Activated naive CD8-positive, alpha-beta T cell treated with anti-CD3 and anti-CD28 coated beads for 36 hours (primary cell): ENCODE measurements around the gene MMP1. TPM values are rescaled to one million over a fixed set of nuclear protein-coding genes. Genes with fewer than 3 reads are reported as not detected.

Source experiments
- DNase-seq: peaks from one replicate; pipeline ENCODE4 v3.0.0; 2021
- H3K27ac Mint-ChIP-seq: one replicate; pipeline ENCODE4 v1.8.0; 2022; ENCODE audit warnings: mild to moderate bottlenecking, moderate library complexity, mixed read lengths
- H3K27me3 Mint-ChIP-seq: one replicate; pipeline ENCODE4 v1.8.0; 2022; ENCODE audit warnings: mild to moderate bottlenecking, mixed read lengths
- H3K36me3 Mint-ChIP-seq: one replicate; pipeline ENCODE4 v1.8.0; 2021; ENCODE audit warnings: mild to moderate bottlenecking, mixed read lengths
- H3K4me1 Mint-ChIP-seq: one replicate; pipeline ENCODE4 v1.8.0; 2021; ENCODE audit warnings: mixed read lengths
- H3K4me3 Mint-ChIP-seq: one replicate; pipeline ENCODE4 v1.8.0; 2022; ENCODE audit warnings: mild to moderate bottlenecking, moderate library complexity, mixed read lengths
- H3K9me3 Mint-ChIP-seq: one replicate; pipeline ENCODE4 v1.8.0; 2022; ENCODE audit warnings: mixed read lengths
- total RNA-seq, 2 experiments: library from RNA; stranded (reverse); gene quantifications; one replicate each; pipeline ENCODE4 v1.2.3, GENCODE V29; 2021

MMP1 gene
- total RNA-seq, 2 experiments from 2014 or later = not detected

- Mint-ChIP-seq H3K27me3 (peaks cover 7% of the 10 kb centered on the region), H3K4me1 (no peaks in the 10 kb centered on the region), H3K4me3 (no peak overlapping the region), H3K9me3 (no peaks in the 10 kb centered on the region), H3K36me3 (no peaks in the 10 kb centered on the region), H3K27ac (no peak overlapping the region)
- no peak for DNase-seq
These were observed 9.5 kb downstream of the MMP1 start for GRCh38 chr11:102788334-102788995.

DNA sequence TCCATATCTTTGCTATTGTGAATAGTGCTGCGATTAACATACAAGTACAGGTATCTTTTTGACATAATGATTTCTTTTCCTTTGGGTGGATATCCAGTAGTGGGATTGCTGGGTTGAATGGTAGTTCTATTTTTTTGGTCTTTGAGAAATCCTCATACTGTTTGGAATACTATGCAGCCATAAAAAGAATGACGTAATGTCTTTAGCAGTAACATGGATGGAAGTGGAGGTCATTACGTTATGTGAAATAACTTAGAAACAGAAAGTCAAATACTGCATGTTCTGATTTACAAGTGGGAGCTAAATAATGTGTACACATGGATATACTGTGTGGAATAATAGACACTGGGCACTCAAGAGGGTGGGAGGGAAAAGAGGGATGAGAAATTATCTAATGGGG lies 13.6 kb downstream of the MMP1 start:
- peaks cover 17% of the 10 kb centered on the region for H3K27me3 Mint-ChIP-seq
- no peak overlapping the region for H3K27ac Mint-ChIP-seq
- H3K4me1 Mint-ChIP-seq = no peaks in the 10 kb centered on the region
- DNase-seq = no peak
- no peaks in the 10 kb centered on the region for H3K9me3 Mint-ChIP-seq
- H3K36me3 Mint-ChIP-seq = no peaks in the 10 kb centered on the region
- H3K4me3 Mint-ChIP-seq = no peak overlapping the region

DNA sequence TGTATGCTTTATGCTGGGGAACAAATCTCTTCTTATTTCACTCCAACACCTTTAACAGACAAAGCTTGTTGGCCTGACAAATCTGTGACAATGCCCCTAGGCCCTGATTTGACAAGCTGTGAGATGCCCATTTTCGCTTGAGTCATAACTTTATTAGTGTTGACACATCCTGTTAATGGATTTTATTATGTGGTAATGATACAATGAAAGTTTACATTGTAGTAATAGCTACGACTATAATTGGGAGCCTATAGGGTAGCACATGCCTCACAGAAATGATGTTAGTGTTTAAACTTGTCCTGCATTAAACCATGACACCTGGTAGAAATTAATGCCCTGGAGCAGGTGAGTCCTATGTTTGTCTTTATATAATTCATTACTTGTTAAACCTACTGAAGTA lies 14.2 kb downstream of the MMP1 start:
- Mint-ChIP-seq H3K4me1 (no peaks in the 10 kb centered on the region), H3K9me3 (no peaks in the 10 kb centered on the region)

GRCh38 chr11:102783016-102783415 lies 14.9 kb downstream of the MMP1 start:
- no peaks in the 10 kb centered on the region for H3K4me1 Mint-ChIP-seq

More for the DNA sequence above, 14.2 kb downstream of the MMP1 start:
- Mint-ChIP-seq H3K4me3 (no peak overlapping the region), H3K27me3 (peaks cover 15% of the 10 kb centered on the region), H3K27ac (no peak overlapping the region), H3K36me3 (no peaks in the 10 kb centered on the region)
- no peak for DNase-seq

DNA sequence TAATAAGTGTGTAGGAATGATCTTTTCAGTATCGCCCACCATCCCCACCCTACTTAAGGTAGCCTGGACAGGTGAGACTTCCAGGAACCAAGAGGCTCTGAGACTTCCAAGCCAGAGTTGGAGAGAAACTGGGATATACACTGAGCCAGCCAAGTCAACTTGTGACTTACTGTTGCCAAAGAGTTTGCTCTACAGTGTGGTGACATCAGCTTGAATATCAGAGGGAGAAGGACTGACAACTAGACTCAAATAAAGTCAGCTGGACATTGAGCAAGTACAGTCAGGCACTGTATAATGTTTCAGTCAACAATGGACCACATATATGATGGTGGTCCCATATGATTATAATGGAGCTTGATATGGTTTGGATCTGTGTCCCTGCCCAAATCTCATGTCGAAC lies 16.3 kb downstream of the MMP1 start:
- Mint-ChIP-seq H3K27me3 (peaks cover 19% of the 10 kb centered on the region), H3K9me3 (no peaks in the 10 kb centered on the region), H3K27ac (no peak overlapping the region), H3K4me3 (no peak overlapping the region), H3K4me1 (no peaks in the 10 kb centered on the region), H3K36me3 (no peaks in the 10 kb centered on the region)
- no peak for DNase-seq

More at GRCh38 chr11:102783016-102783415, 14.9 kb downstream of the MMP1 start:
- Mint-ChIP-seq H3K27me3 (peaks cover 19% of the 10 kb centered on the region), H3K27ac (no peak overlapping the region), H3K36me3 (no peaks in the 10 kb centered on the region), H3K4me3 (no peak overlapping the region), H3K9me3 (no peaks in the 10 kb centered on the region)
- DNase-seq = no peak

DNA sequence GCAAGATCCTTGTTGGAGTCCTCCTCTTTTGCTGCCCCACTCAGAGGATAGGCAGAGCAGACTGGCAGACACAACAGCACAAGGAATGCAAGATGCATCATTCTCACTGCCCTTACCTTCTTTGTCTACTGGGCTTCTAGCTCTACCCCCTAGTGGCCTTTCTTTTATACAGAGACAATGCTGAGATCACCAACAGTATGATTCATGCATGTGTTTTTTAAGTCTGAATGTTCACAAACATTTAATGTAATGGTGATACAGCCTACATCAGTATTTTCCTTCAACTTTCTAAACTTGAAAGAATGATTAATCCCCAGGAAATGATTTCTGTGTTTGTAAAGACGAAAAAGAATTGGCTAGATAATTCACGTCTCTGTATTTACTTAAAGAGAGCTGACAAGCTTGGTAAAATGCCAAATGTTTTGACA lies 17.5 kb downstream of the MMP1 start, which contains the start of gene MMP10:
Gene MMP10, minus strand, starts transcription at position 138 of the 428 bp plus-strand sequence. Its CDS starts 37 bp downstream, at position 101.
- no peak for DNase-seq
- H3K27ac Mint-ChIP-seq = no peak within 1 kb of the TSS
- H3K36me3 Mint-ChIP-seq = no peaks in the 10 kb centered on the region
- no peaks in the 10 kb centered on the region for H3K4me1 Mint-ChIP-seq
- H3K4me3 Mint-ChIP-seq = no peak within 1 kb of the TSS
- peaks cover 16% of the 10 kb centered on the region for H3K27me3 Mint-ChIP-seq
- no peaks in the 10 kb centered on the region for H3K9me3 Mint-ChIP-seq

- peaks cover 16% of the 10 kb centered on the region for H3K27me3 Mint-ChIP-seq
- H3K4me3 Mint-ChIP-seq = no peak overlapping the region
- H3K4me1 Mint-ChIP-seq = no peaks in the 10 kb centered on the region
- H3K27ac Mint-ChIP-seq = no peak overlapping the region
- H3K9me3 Mint-ChIP-seq = no peaks in the 10 kb centered on the region
- DNase-seq = no peak
- H3K36me3 Mint-ChIP-seq = no peaks in the 10 kb centered on the region
These were observed 21.5 kb downstream of the MMP1 start for GRCh38 chr11:102776454-102776853.

DNA sequence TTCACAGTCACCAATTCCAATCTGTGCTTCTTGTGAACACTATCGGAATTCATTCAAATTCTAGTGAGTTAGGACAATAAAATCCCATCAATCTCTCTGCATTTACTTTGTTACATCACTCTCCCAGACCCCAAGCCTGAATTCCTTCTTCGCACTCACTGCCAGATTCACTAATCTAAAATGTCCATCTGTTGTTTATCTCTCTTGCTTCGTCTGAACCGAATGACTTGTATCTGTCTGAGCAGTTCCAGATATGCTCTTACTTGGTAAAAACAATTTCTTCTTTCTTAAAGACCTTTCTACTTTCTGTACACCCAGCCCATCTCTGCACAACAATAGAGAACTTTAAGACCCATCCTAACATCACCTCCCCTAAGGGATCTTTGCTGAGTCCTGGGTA lies 24.6 kb downstream of the MMP1 start:
- Mint-ChIP-seq H3K9me3 (no peaks in the 10 kb centered on the region), H3K27ac (no peak overlapping the region), H3K4me3 (no peak overlapping the region), H3K36me3 (no peaks in the 10 kb centered on the region), H3K27me3 (peaks cover 16% of the 10 kb centered on the region), H3K4me1 (no peaks in the 10 kb centered on the region)
- no peak for DNase-seq

DNA sequence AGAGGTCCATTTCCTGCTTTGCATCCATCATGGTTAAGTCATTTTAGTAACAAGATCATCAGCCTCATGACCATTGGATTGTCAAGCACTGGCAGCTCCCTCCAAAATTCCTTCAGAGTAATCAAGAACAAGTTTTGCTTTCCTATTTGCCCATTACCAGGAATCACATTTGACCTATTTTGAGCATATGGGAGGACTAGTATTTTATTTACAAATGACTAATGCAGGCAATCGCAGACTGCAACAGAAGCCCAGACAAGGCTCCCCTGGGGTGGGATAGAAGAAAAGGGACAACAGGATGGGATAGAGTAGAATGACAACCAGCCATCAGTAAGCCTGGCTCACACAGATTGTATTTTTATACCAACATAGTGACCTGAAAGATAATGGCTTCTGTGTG lies 26.6 kb downstream of the MMP1 start:
- DNase-seq = no peak
- H3K27ac Mint-ChIP-seq = no peak overlapping the region
- H3K27me3 Mint-ChIP-seq = peaks cover 15% of the 10 kb centered on the region
- H3K9me3 Mint-ChIP-seq = no peaks in the 10 kb centered on the region
- H3K36me3 Mint-ChIP-seq = no peaks in the 10 kb centered on the region
- H3K4me1 Mint-ChIP-seq = no peaks in the 10 kb centered on the region
- no peak overlapping the region for H3K4me3 Mint-ChIP-seq

DNA sequence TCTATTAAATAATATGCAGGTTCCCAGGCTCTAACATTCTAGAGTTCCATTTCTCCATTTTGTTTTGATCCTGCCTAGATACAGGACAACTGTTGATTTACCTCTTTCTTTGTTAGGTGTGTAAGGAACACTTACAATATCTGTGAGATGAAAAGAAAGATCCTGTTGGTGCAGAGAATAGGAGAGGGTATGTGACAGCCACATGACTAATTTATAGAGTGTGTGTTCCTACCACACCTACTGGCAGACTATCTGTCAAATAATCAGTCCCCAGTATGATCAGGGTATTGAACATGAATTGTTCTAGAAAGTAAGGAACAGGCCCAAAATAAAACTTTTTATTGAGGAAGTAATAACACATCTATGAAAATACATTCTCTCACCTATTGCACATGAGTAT lies 27.8 kb downstream of the MMP1 start:
- H3K27me3 Mint-ChIP-seq = peaks cover 15% of the 10 kb centered on the region
- no peaks in the 10 kb centered on the region for H3K4me1 Mint-ChIP-seq
- DNase-seq = no peak
- no peaks in the 10 kb centered on the region for H3K36me3 Mint-ChIP-seq
- no peak overlapping the region for H3K27ac Mint-ChIP-seq
- no peaks in the 10 kb centered on the region for H3K9me3 Mint-ChIP-seq
- H3K4me3 Mint-ChIP-seq = no peak overlapping the region

- Mint-ChIP-seq H3K36me3 (no peaks in the 10 kb centered on the region), H3K4me3 (no peak overlapping the region), H3K9me3 (no peaks in the 10 kb centered on the region), H3K27me3 (peaks cover 20% of the 10 kb centered on the region), H3K4me1 (no peaks in the 10 kb centered on the region), H3K27ac (no peak overlapping the region)
- DNase-seq = no peak
These were observed 30.2 kb downstream of the MMP1 start for GRCh38 chr11:102767800-102768199.

- Mint-ChIP-seq H3K4me3 (no peak overlapping the region), H3K36me3 (no peaks in the 10 kb centered on the region), H3K4me1 (peaks cover 4% of the 10 kb centered on the region), H3K27ac (no peak overlapping the region), H3K27me3 (peaks cover 19% of the 10 kb centered on the region), H3K9me3 (no peaks in the 10 kb centered on the region)
- DNase-seq = no peak
These were observed 34.5 kb downstream of the MMP1 start for GRCh38 chr11:102763440-102763839.

- Mint-ChIP-seq H3K27ac (no peak overlapping the region), H3K9me3 (no peaks in the 10 kb centered on the region), H3K27me3 (peaks cover 29% of the 10 kb centered on the region), H3K36me3 (no peaks in the 10 kb centered on the region), H3K4me1 (peaks cover 4% of the 10 kb centered on the region), H3K4me3 (no peak overlapping the region)
- no peak for DNase-seq
These were observed 35.6 kb downstream of the MMP1 start for GRCh38 chr11:102762361-102762767.

DNA sequence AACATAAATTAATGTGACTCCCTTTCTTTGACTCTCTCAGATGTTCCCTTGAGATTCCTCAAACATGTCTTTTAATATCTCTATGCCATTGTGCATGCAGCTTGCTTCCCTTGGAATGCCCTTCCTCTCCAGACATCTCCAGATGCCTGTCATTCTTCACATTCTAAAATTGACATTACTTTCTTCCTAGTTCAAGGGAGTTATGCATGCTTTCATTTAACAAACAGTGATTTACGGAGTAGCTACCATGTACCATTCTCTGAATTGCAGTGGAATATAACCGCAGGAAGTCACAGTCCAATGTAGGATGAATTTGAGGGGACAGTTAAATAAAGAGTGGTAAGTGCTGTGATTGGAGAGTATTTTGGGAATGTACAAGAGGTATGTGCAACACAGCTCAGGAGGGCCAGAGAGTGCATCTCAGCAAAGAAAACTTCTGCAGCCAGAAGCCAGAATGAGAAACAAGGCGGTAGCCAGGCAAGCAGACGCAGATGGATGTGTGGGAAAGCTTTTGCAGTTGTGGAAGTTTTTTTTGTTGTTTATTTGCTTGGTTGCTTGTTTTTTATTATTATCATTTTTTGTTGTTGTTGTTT lies 36.2 kb downstream of the MMP1 start:
- Mint-ChIP-seq H3K36me3 (no peaks in the 10 kb centered on the region), H3K27me3 (peaks cover 33% of the 10 kb centered on the region), H3K27ac (no peak overlapping the region), H3K4me1 (peaks cover 4% of the 10 kb centered on the region), H3K9me3 (no peaks in the 10 kb centered on the region), H3K4me3 (no peak overlapping the region)
- DNase-seq = no peak

GRCh38 chr11:102760344-102761035 lies 37.5 kb downstream of the MMP1 start:
- peaks cover 4% of the 10 kb centered on the region for H3K4me1 Mint-ChIP-seq
- no peaks in the 10 kb centered on the region for H3K9me3 Mint-ChIP-seq
- H3K27me3 Mint-ChIP-seq = peaks cover 39% of the 10 kb centered on the region
- no peak overlapping the region for H3K4me3 Mint-ChIP-seq
- no peaks in the 10 kb centered on the region for H3K36me3 Mint-ChIP-seq
- peak overlapping the region; percentile 14 for H3K27ac Mint-ChIP-seq
- no peak for DNase-seq
